ENCODE measurements around the gene NAP1L4. TPM values are rescaled to one million over a fixed set of nuclear protein-coding genes. Genes with fewer than 3 reads are reported as not detected.

NAP1L4 gene
- total RNA-seq, 1 experiment from 2014 or later = 144 TPM

DNA sequence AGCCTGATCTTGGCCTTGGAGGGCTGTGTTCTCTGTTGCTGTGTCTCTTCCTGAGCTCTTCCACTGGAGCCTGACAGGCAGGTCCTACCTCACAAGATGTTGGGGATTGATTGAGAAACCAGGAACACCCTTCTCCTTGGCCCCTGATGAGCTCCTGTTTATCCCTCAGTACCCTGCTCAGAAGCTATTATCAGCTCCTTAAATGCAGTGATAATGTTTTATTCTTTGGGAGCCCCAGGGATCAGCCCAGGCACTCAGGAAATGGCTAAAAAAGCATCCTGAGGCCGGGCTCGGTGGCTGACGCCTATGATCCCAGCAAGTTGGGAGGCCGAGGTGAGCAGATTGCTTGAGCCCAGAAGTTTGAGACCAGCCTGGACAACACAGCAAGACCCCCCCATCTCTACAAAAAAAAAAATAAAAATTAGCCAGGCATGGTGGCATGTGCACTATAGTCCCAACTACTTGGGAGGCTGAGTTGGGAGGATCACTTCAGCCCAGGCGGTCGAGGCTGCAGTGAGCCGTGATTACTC, 58.0 kb downstream of the NAP1L4 start:
- no peaks in the 10 kb centered on the region for H3K9me2 ChIP-seq (ENCODE audit: insufficient read depth)
- ATAC-seq (no peak), DNase-seq (ENCODE audit: low read depth, low spot score) (no peak)
- H3K27ac ChIP-seq (ENCODE audit: low read depth, low read length) = peak overlapping the region; percentile 60
- peaks cover under 1% of the 10 kb centered on the region; the same call in 1 of the 2 replicates for H3K79me2 ChIP-seq (ENCODE audit: insufficient read depth, low read length)
- CTCF ChIA-PET = interaction anchor here (0.9 to 3.4 kb wide), 6 partner anchors 7 to 401 kb away, joined by 3 to 11 read pairs (median 6); no protein-coding TSS in a partner anchor
- no peaks in the 10 kb centered on the region for H4K20me1 ChIP-seq (ENCODE audit: insufficient read depth)
- no peaks in the 10 kb centered on the region for H3K27me3 ChIP-seq (ENCODE audit: insufficient read depth, low read length)
- intact Hi-C loops (cut with micrococcal nuclease) = no loop called here
- peak overlapping the region; percentile 81 for H3K4me2 ChIP-seq (ENCODE audit: low read length)
- H3K4me1 ChIP-seq (ENCODE audit: control insufficient read depth in 1 of 2, insufficient read depth in 2 of 2, low read length in 2 of 2) = peaks cover 34 to 49% of the 10 kb centered on the region in 2 experiments
- H3K4me3 ChIP-seq (replicated peaks in 1 of 2; ENCODE audit: low read depth in 1 of 2, low read length in 2 of 2) = no peak overlapping the region
- POLR2A ChIA-PET = interaction anchor here (1.0 to 1.3 kb wide), 4 partner anchors 23 to 58 kb away, joined by 3 to 5 read pairs (median 4); partner anchors contain the start of gene NAP1L4
- peaks cover 0 to 6% of the 10 kb centered on the region in 2 experiments; a peak in 1 of 4 replicates for H3K36me3 ChIP-seq (ENCODE audit: control insufficient read depth in 1 of 2, insufficient read depth in 2 of 2, low read length in 2 of 2)
- no peak overlapping the region for H2AFZ ChIP-seq (ENCODE audit: low read depth, low read length, poor library complexity, severe bottlenecking)
- H3K9ac ChIP-seq (ENCODE audit: low read length) = peak overlapping the region; percentile 53
- TF ChIP-seq TCF7L2 (IDR thresholded peaks at IDR 0.05; ENCODE audit: borderline replicate concordance, extremely low read depth, insufficient read depth, insufficient read length) (no peak), YY1 (IDR thresholded peaks at IDR 0.05; ENCODE audit: extremely low read depth, insufficient replicate concordance, low read depth, low read length) (no peak), ELF1 (IDR thresholded peaks at IDR 0.05; ENCODE audit: borderline replicate concordance, low read depth) (no peak), EGR1 (IDR thresholded peaks at IDR 0.05; ENCODE audit: low read depth) (no peak), ZBTB33 (IDR thresholded peaks at IDR 0.05; ENCODE audit: extremely low read depth, insufficient replicate concordance, low read length) (no peak), EZH2phosphoT487 (IDR thresholded peaks at IDR 0.05; ENCODE audit: borderline replicate concordance) (no peak), RAD21 (IDR thresholded peaks at IDR 0.05; ENCODE audit: low read depth) (no peak), EZH2 (IDR thresholded peaks at IDR 0.05) (no peak), CBX3 (IDR thresholded peaks at IDR 0.05; ENCODE audit: low read depth) (no peak), POLR2A (IDR thresholded peaks at IDR 0.05; ENCODE audit: borderline replicate concordance, extremely low read depth, insufficient read depth, insufficient read length) (no peak), ZFX (IDR thresholded peaks at IDR 0.05) (no peak), SIN3A (IDR thresholded peaks at IDR 0.05; ENCODE audit: low read depth) (no peak), SRF (IDR thresholded peaks at IDR 0.05; ENCODE audit: low read depth) (no peak), FOSL1 (IDR thresholded peaks at IDR 0.05; ENCODE audit: low read depth) (no peak), ZNF274 (IDR thresholded peaks at IDR 0.05; ENCODE audit: low read depth, low read length) (no peak), POLR2AphosphoS5 (IDR thresholded peaks at IDR 0.05; ENCODE audit: low read depth, low read length) (no peak), ATF3 (IDR thresholded peaks at IDR 0.05) (no peak)
- no TSS peak for BruUV-seq (replicated peaks)
- peaks cover 0 to 9% of the 10 kb centered on the region in 2 experiments; a peak in 1 of 4 replicates for H3K9me3 ChIP-seq (ENCODE audit: control insufficient read depth in 1 of 2, insufficient read depth in 1 of 2, low read depth in 1 of 2, low read length in 2 of 2)
- RAD21 ChIA-PET (ENCODE audit: low non-redundant PET in 1 of 2, low total read pairs in 2 of 2, uncharacterized antibody in 2 of 2, unreplicated experiment in 2 of 2) = interaction anchor here in 1 of 2 experiments (0.7 to 1.4 kb wide), 3 partner anchors 41 to 239 kb away, joined by 3 to 6 read pairs (median 3); no protein-coding TSS in a partner anchor

All from HCT116 (cell line).